H9 (cell line): ENCODE results near the gene NEURL2. TPM values are rescaled to one million over a fixed set of nuclear protein-coding genes. Genes with fewer than 3 reads are reported as not detected.

Experiments
- DNase-seq: peaks from one replicate; pipeline ENCODE4 v3.0.0-alpha.2; 2017
- H2AFZ ChIP-seq: one replicate; pipeline ENCODE4 v1.6.1; 2013; ENCODE audit warnings: mild to moderate bottlenecking, low read length, control low read depth, moderate library complexity
- H2AK5ac ChIP-seq: 2 replicates; pipeline ENCODE4 v1.6.1; 2013; ENCODE audit warnings: low read length, control low read depth, mixed read lengths; ENCODE audit not compliant: insufficient read length
- H2BK120ac ChIP-seq: one replicate; pipeline ENCODE4 v1.6.1; 2013; ENCODE audit warnings: low read depth, mild to moderate bottlenecking, low read length, control low read depth, inconsistent platforms; ENCODE audit not compliant: poor library complexity, severe bottlenecking
- H2BK12ac ChIP-seq: 2 replicates; pipeline ENCODE4 v1.6.1; 2013; ENCODE audit warnings: low read length, control low read depth, mixed read lengths, low read depth; ENCODE audit not compliant: insufficient read length
- H2BK15ac ChIP-seq: 2 replicates; pipeline ENCODE4 v1.6.1; 2013; ENCODE audit warnings: low read depth, low read length, control low read depth
- H2BK20ac ChIP-seq: one replicate; pipeline ENCODE4 v1.6.1; 2013; ENCODE audit warnings: low read depth, mild to moderate bottlenecking, low read length, control low read depth, inconsistent platforms; ENCODE audit not compliant: poor library complexity, severe bottlenecking
- H2BK5ac ChIP-seq: 2 replicates; pipeline ENCODE4 v1.6.1; 2013; ENCODE audit warnings: low read length, control low read depth, mixed read lengths; ENCODE audit not compliant: insufficient read length
- H3K14ac ChIP-seq: 2 replicates; pipeline ENCODE4 v1.6.1; 2013; ENCODE audit warnings: low read length, control low read depth; ENCODE audit not compliant: insufficient read depth
- H3K18ac ChIP-seq: 2 replicates; pipeline ENCODE4 v1.6.1; 2013; ENCODE audit warnings: low read depth, mild to moderate bottlenecking, mixed read lengths, low read length, control low read depth; ENCODE audit not compliant: insufficient read length
- H3K23ac ChIP-seq: 2 replicates; pipeline ENCODE4 v1.6.1; 2013; ENCODE audit warnings: low read length, control low read depth, mixed read lengths, low read depth; ENCODE audit not compliant: insufficient read length
- H3K23me2 ChIP-seq: 2 replicates; pipeline ENCODE4 v1.6.1; 2013; ENCODE audit warnings: low read depth, mild to moderate bottlenecking, mixed read lengths, low read length, control low read depth; ENCODE audit not compliant: insufficient read length, poor library complexity, severe bottlenecking
- H3K27ac ChIP-seq: 2 replicates; pipeline ENCODE4 v1.5.1; 2013; ENCODE audit warnings: low read length, control low read depth, mixed read lengths, low read depth; ENCODE audit not compliant: insufficient read length
- H3K27me3 ChIP-seq: 2 replicates; pipeline ENCODE4 v1.6.1; 2013; ENCODE audit warnings: low read length, control low read depth, inconsistent platforms; ENCODE audit not compliant: insufficient read depth
- H3K4ac ChIP-seq: 2 replicates; pipeline ENCODE4 v1.6.1; 2013; ENCODE audit warnings: low read depth, mild to moderate bottlenecking, control low read depth, inconsistent platforms, low read length, moderate library complexity
- H3K4me1 ChIP-seq: 2 replicates; pipeline ENCODE4 v1.6.1; 2013; ENCODE audit warnings: low read length, control low read depth, inconsistent platforms; ENCODE audit not compliant: insufficient read depth
- H3K4me2 ChIP-seq: 2 replicates; pipeline ENCODE4 v1.6.1; 2013; ENCODE audit warnings: low read length, control low read depth, mixed read lengths; ENCODE audit not compliant: insufficient read length, insufficient read depth
- H3K56ac ChIP-seq: 2 replicates; pipeline ENCODE4 v1.6.1; 2013; ENCODE audit warnings: low read depth, mild to moderate bottlenecking, mixed read lengths, low read length, control low read depth; ENCODE audit not compliant: insufficient read length
- H3K79me1 ChIP-seq: 2 replicates; pipeline ENCODE4 v1.6.1; 2013; ENCODE audit warnings: low read depth, mild to moderate bottlenecking, moderate library complexity, low read length, control low read depth, inconsistent platforms; ENCODE audit not compliant: insufficient read depth, poor library complexity, severe bottlenecking
- H3K79me2 ChIP-seq: 2 replicates; pipeline ENCODE4 v1.6.1; 2013; ENCODE audit warnings: low read length, control low read depth, inconsistent platforms; ENCODE audit not compliant: insufficient read depth
- H3K9ac ChIP-seq: 2 replicates; pipeline ENCODE4 v1.6.1; 2013; ENCODE audit warnings: low read length, control low read depth, mixed read lengths; ENCODE audit not compliant: insufficient read length; ENCODE audit errors: extremely low read depth
- H3K9me3 ChIP-seq: one replicate; pipeline ENCODE4 v1.6.1; 2013; ENCODE audit warnings: low read depth, low read length, inconsistent platforms; ENCODE audit not compliant: control insufficient read depth
- H3T11ph ChIP-seq: one replicate; pipeline ENCODE4 v1.6.1; 2013; ENCODE audit warnings: mild to moderate bottlenecking, low read length, control low read depth, inconsistent platforms
- H4K20me1 ChIP-seq: one replicate; pipeline ENCODE4 v1.6.1; 2013; ENCODE audit not compliant: control insufficient read depth, insufficient read length, insufficient read depth
- H4K5ac ChIP-seq: 2 replicates; pipeline ENCODE4 v1.6.1; 2013; ENCODE audit warnings: low read depth, mild to moderate bottlenecking, mixed read lengths, low read length, control low read depth; ENCODE audit not compliant: insufficient read length
- H4K8ac ChIP-seq: replicated peaks from 2 replicates; pipeline ENCODE4 v1.6.1; 2013; ENCODE audit warnings: low read length, control low read depth, mixed read lengths, low read depth; ENCODE audit not compliant: insufficient read length
- H4K91ac ChIP-seq: 2 replicates; pipeline ENCODE4 v1.6.1; 2013; ENCODE audit warnings: low read depth, mild to moderate bottlenecking, moderate library complexity, mixed read lengths, low read length, control low read depth; ENCODE audit not compliant: insufficient read length
- H3K27ac Mint-ChIP-seq, 3 experiments: 2 replicates in 2 of 3; 3 replicates in 1 of 3; pipeline ENCODE4 v1.8.0; 2020 to 2021; ENCODE audit warnings: mixed read lengths in 3 of 3, mild to moderate bottlenecking in 1 of 3, moderate library complexity in 1 of 3
- H3K27me3 Mint-ChIP-seq: 2 replicates; pipeline ENCODE4 v1.8.0; 2021; ENCODE audit warnings: low read depth, mild to moderate bottlenecking, moderate library complexity, mixed read lengths
- H3K36me3 Mint-ChIP-seq, 3 experiments: 2 replicates in 2 of 3; 3 replicates in 1 of 3; pipeline ENCODE4 v1.8.0; 2020 to 2021; ENCODE audit warnings: low read depth in 3 of 3, mixed read lengths in 3 of 3; ENCODE audit not compliant: insufficient read depth in 1 of 3
- H3K4me1 Mint-ChIP-seq, 2 experiments: 2 replicates each; pipeline ENCODE4 v1.8.0; 2020; ENCODE audit warnings: mixed read lengths in 2 of 2
- H3K4me3 Mint-ChIP-seq, 2 experiments: 2 replicates in 1 of 2; 3 replicates in 1 of 2; pipeline ENCODE4 v1.8.0; 2020 to 2021; ENCODE audit warnings: mild to moderate bottlenecking in 2 of 2, mixed read lengths in 2 of 2, moderate library complexity in 1 of 2
- H3K9me3 Mint-ChIP-seq, 2 experiments: 2 replicates in 1 of 2; 3 replicates in 1 of 2; pipeline ENCODE4 v1.8.0; 2020; ENCODE audit warnings: mild to moderate bottlenecking in 2 of 2, mixed read lengths in 2 of 2, moderate library complexity in 1 of 2
- CTCF ChIP-seq: fragments of 200-600 bp; sonication (generic); conservative IDR thresholded peaks from 3 replicates; pipeline ENCODE4 v1.8.0; 2021; ENCODE audit warnings: antibody characterized with exemption, mild to moderate bottlenecking
- WGBS: extraction: QIAGEN DNeasy Blood & Tissue Kit; methylation state at CpG from one replicate; pipeline ENCODE4 v1.1.7; 2013; ENCODE audit warnings: missing lambda C conversion rate, low lambda C conversion rate, mixed read lengths; ENCODE audit not compliant: insufficient read length; ENCODE audit errors: extremely low coverage; 5-methylcytosine and 5-hydroxymethylcytosine counted together
- total RNA-seq: library from RNA; stranded (reverse); gene quantifications from 2 replicates; pipeline ENCODE4 v1.2.1, GENCODE V29; 2021

NEURL2 gene
- total RNA-seq, 1 experiment from 2014 or later = 5.4 TPM

- Histone ChIP-seq H3K4me2 (no peak overlapping the region), H4K91ac (no peak overlapping the region), H3K23me2 (peaks cover 13% of the 10 kb centered on the region), H3K27ac (no peak overlapping the region), H2AFZ (no peak overlapping the region), H3K79me1 (no peaks in the 10 kb centered on the region), H3K4me1 (no peaks in the 10 kb centered on the region), H3K56ac (no peak overlapping the region), H2BK12ac (no peak overlapping the region), H3K14ac (no peak overlapping the region), H3K18ac (no peak overlapping the region), H3T11ph (no peak overlapping the region), H4K5ac (no peak overlapping the region), H2BK15ac (no peak overlapping the region), H3K23ac (no peak overlapping the region), H4K8ac (no peak overlapping the region), H3K79me2 (no peaks in the 10 kb centered on the region), H2BK120ac (no peak overlapping the region), H4K20me1 (no peaks in the 10 kb centered on the region), H3K9me3 (no peaks in the 10 kb centered on the region), H3K27me3 (no peaks in the 10 kb centered on the region), H2BK5ac (no peak overlapping the region), H2AK5ac (no peak overlapping the region), H2BK20ac (no peak overlapping the region), H3K4ac (no peak overlapping the region), H3K9ac (no peak overlapping the region)
- no peak for DNase-seq
- Mint-ChIP-seq H3K27ac (no peak overlapping the region), H3K4me1 (peaks cover 5 to 14% of the 10 kb centered on the region in 2 experiments; a peak in 3 of 4 replicates), H3K27me3 (no peaks in the 10 kb centered on the region; the same call in 1 of the 2 replicates), H3K36me3 (peaks cover 12 to 41% (median 34%) of the 10 kb centered on the region in 3 experiments), H3K4me3 (peak overlapping the region; percentile 85 to 92; a peak in 4 of 5 replicates), H3K9me3 (no peaks in the 10 kb centered on the region)
- WGBS = no CpG with 5 or more reads among the region's 4 CpGs
- no peak for TF ChIP-seq CTCF
These were observed 2.0 kb upstream of the NEURL2 start for GRCh38 chr20:45892828-45893500.
